Activated naive CD4-positive, alpha-beta T cell treated with anti-CD3 and anti-CD28 coated beads, Interleukin-2, amount 10 ng/mL, durations not matched to agents 5 hours and 36 hours (primary cell): ENCODE data around the gene GPR63. TPM values are rescaled to one million over a fixed set of nuclear protein-coding genes. Genes with fewer than 3 reads are reported as not detected.

Experiments
- total RNA-seq, 2 experiments: library from RNA; stranded (reverse); gene quantifications; one replicate each; pipeline ENCODE4 v1.2.3, GENCODE V29; 2021

GPR63 gene
- total RNA-seq = 1 to 10 TPM; 2.1 to 2.2 TPM

DNA sequence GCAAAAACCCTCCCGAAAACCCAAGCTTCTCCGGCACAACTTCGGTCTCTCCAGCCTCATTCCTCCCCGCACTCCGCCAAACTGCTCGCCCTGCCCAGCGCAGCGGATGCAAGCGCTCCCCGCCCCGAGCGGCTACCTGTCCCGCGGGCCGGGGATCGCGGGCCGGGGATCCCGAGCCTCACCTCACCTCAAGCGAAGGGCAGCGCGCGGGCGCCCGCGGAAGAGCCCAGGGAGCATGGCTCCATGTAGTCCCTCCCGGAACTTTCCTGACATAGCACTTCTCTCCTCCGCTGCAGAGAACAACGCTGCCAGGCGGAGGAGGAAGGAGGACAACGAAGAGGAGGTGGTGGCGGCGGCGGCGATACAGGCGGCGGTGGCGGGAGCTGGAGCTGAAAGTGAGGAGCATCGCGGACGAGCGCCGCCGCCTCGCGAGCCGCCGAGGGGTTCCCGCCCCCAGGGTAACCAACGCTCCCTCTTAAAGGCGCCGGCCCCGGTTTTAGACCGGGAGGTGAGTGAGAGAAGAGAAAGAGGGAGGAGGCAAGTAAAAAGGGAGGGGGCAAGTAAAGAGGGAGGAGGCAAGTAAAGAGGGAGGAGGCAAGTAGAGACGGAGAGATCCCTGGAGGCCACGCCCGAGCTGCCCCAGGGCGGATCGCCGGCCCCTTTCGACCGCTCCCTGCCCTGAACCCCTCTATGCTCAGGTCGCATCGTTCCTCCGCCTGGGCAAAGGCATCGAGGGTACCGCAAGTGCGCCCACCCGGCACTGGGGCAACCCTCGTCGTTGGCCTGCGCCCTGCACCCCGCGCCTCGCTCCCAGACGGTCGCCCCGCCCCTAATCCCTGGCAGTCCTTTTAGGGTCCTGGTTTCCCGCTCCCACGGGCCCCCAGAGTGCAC, at the start of gene GPR63:
GPR63 (minus strand) TSS at position 397 of the 891 bp plus-strand sequence. CDS start 37,746 bp downstream, outside the sequence.

Other genes starting within 250 kb of the GPR63 start
- 10 to 100 TPM; 31.5 to 31.9 TPM for gene NDUFAF4, start 60.4 kb upstream of the GPR63 start, total RNA-seq
- gene KLHL32, start 87.3 kb upstream of the GPR63 start, total RNA-seq = 1 to 10 TPM; 1.3 TPM